GM21447 (cell line): ENCODE data around the gene CLSTN2.

Experiments used
- ATAC-seq: cut with Tn5 transposase; IDR thresholded peaks from one replicate; pipeline ENCODE4 v1.9.1; 2021; ENCODE audit not compliant: unreplicated experiment

The CLSTN2 gene

GRCh38 chr3:140051019-140051957 is 116.3 kb downstream of the CLSTN2 start:
- no peak for ATAC-seq

GRCh38 chr3:140052771-140053702 is 118.1 kb downstream of the CLSTN2 start:
- ATAC-seq: no peak

- ATAC-seq: no peak
Observed at GRCh38 chr3:140053794-140054193, 118.8 kb downstream of the CLSTN2 start.

- ATAC-seq: no peak
Observed at GRCh38 chr3:140055092-140055791, 120.3 kb downstream of the CLSTN2 start.

GRCh38 chr3:140056047-140056446 is 121.1 kb downstream of the CLSTN2 start:
- ATAC-seq: no peak

- ATAC-seq: no peak
Observed at GRCh38 chr3:140061211-140061610, 126.2 kb downstream of the CLSTN2 start.

GRCh38 chr3:140062461-140062860 is 127.5 kb downstream of the CLSTN2 start:
- no peak for ATAC-seq

GRCh38 chr3:140067487-140067886 is 132.5 kb downstream of the CLSTN2 start:
- ATAC-seq: no peak

GRCh38 chr3:140068494-140069017 is 133.6 kb downstream of the CLSTN2 start:
- ATAC-seq: no peak

- ATAC-seq: no peak
Observed at GRCh38 chr3:140073278-140074045, 138.5 kb downstream of the CLSTN2 start.

- ATAC-seq: no peak
Observed at GRCh38 chr3:140076552-140076951, 141.6 kb downstream of the CLSTN2 start.

- ATAC-seq: no peak
Observed at GRCh38 chr3:140077406-140077805, 142.4 kb downstream of the CLSTN2 start.

- ATAC-seq: no peak
Observed at GRCh38 chr3:140078343-140078742, 143.4 kb downstream of the CLSTN2 start.

GRCh38 chr3:140078940-140079339 is 144.0 kb downstream of the CLSTN2 start:
- no peak for ATAC-seq

- ATAC-seq: no peak
Observed at GRCh38 chr3:140081887-140082286, 146.9 kb downstream of the CLSTN2 start.

GRCh38 chr3:140085001-140085400 is 150.0 kb downstream of the CLSTN2 start:
- ATAC-seq: no peak

GRCh38 chr3:140086642-140087041 is 151.7 kb downstream of the CLSTN2 start:
- ATAC-seq: no peak

GRCh38 chr3:140088058-140088457 is 153.1 kb downstream of the CLSTN2 start:
- ATAC-seq: no peak

- ATAC-seq: no peak
Observed at GRCh38 chr3:140088513-140088912, 153.5 kb downstream of the CLSTN2 start.
